Esophagus (tissue), 2 donors: ENCODE measurements around the gene IMMP2L. TPM values are rescaled to one million over a fixed set of nuclear protein-coding genes. Genes with fewer than 3 reads are reported as not detected.

ENCODE experiments used
- H3K27ac ChIP-seq, 2 donors: one replicate each; pipeline ENCODE4 v1.5.1; 2013; ENCODE audit warnings: low read depth in 2 of 2, mild to moderate bottlenecking in 2 of 2, inconsistent platforms in 1 of 2, low read length in 1 of 2, moderate library complexity in 1 of 2
- H3K27me3 ChIP-seq, 2 donors: one replicate each; pipeline ENCODE4 v1.6.1; 2013; ENCODE audit warnings: low read length in 2 of 2, control low read depth in 1 of 2, mild to moderate bottlenecking in 1 of 2; ENCODE audit not compliant: insufficient read depth in 2 of 2, control insufficient read depth in 1 of 2
- H3K36me3 ChIP-seq, 2 donors: one replicate each; pipeline ENCODE4 v1.6.1; 2013; ENCODE audit warnings: low read length in 1 of 2; ENCODE audit not compliant: control insufficient read depth in 2 of 2, insufficient read depth in 2 of 2
- H3K4me1 ChIP-seq, 2 donors: one replicate each; pipeline ENCODE4 v1.6.1; 2013; ENCODE audit warnings: low read length in 1 of 2; ENCODE audit not compliant: control insufficient read depth in 2 of 2, insufficient read depth in 2 of 2
- H3K4me3 ChIP-seq, 2 donors: one replicate each; pipeline ENCODE4 v1.5.1; 2013; ENCODE audit warnings: low read length in 2 of 2, mild to moderate bottlenecking in 2 of 2, low read depth in 1 of 2, moderate library complexity in 1 of 2
- H3K9me3 ChIP-seq, 2 donors: one replicate each; pipeline ENCODE4 v1.6.1; 2013; ENCODE audit warnings: mild to moderate bottlenecking in 2 of 2, low read depth in 1 of 2, low read length in 1 of 2, moderate library complexity in 1 of 2; ENCODE audit not compliant: control insufficient read depth in 2 of 2, insufficient read depth in 1 of 2
- WGBS, 2 donors: extraction: QIAGEN DNeasy Blood & Tissue Kit; methylation state at CpG; one replicate each; pipeline ENCODE4 v1.1.7; 2013; 5-methylcytosine and 5-hydroxymethylcytosine counted together
- polyA plus RNA-seq, 2 donors: library from polyadenylated mRNA; stranded (reverse); fragments of 200-250 nt; gene quantifications; one replicate each; pipeline ENCODE4 v1.2.3, GENCODE V29; 2013
- donor health status: healthy with polysubstance abuse.
- donor health status: Bipolar disorder and iron deficiency.

IMMP2L gene
- polyA plus RNA-seq, 2 donors = 6.5 to 14.5 TPM

GRCh38 chr7:110772615-110773014 is 789.7 kb downstream of the IMMP2L start:
- H3K27ac ChIP-seq = no peak overlapping the region
- 98% methylated on average over 3 of the region's 3 CpGs for WGBS, 2 donors
- no peak overlapping the region for H3K4me3 ChIP-seq
- H3K4me1 ChIP-seq = no peaks in the 10 kb centered on the region
- no peaks in the 10 kb centered on the region for H3K9me3 ChIP-seq
- H3K36me3 ChIP-seq = no peaks in the 10 kb centered on the region
- H3K27me3 ChIP-seq = no peaks in the 10 kb centered on the region

- H3K4me1 ChIP-seq = no peaks in the 10 kb centered on the region
- H3K27ac ChIP-seq = no peak overlapping the region
- no peaks in the 10 kb centered on the region for H3K9me3 ChIP-seq
- WGBS, 2 donors = 94 to 96% methylated on average over 3 of the region's 3 CpGs
- H3K27me3 ChIP-seq = no peaks in the 10 kb centered on the region
- no peaks in the 10 kb centered on the region for H3K36me3 ChIP-seq
- no peak overlapping the region for H3K4me3 ChIP-seq
These were observed 790.6 kb downstream of the IMMP2L start for GRCh38 chr7:110771717-110772116.

DNA sequence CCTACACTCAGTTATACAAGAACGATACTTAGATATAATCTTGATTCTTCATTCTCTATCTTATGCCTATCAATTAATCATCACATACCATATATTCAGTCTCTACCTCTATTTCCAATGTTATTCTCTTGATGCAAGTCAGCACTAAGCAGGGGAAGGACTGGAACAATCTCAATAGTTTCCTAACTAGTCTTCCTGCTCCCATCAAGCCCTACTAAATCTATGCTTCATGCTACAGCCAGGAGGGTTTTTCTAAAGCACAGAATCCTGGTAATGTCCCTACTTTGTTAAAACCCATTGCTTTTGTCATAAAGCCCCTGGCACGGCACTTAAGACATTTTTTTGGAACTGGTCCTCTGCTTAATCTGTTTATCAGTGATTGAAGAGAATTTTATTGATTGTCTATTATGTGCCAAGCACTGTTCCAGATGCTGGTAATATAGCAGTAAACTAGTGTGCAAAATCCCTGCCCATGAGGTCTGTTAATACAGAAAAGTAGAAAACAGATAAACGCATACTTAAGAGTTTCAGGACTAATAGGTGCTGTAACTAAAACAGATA is 794.7 kb downstream of the IMMP2L start:
- no peaks in the 10 kb centered on the region for H3K4me1 ChIP-seq
- WGBS, 2 donors = 76 to 84% methylated on average over 3 of the region's 3 CpGs
- H3K36me3 ChIP-seq = no peaks in the 10 kb centered on the region
- no peaks in the 10 kb centered on the region for H3K27me3 ChIP-seq
- no peak overlapping the region for H3K27ac ChIP-seq
- no peaks in the 10 kb centered on the region for H3K9me3 ChIP-seq
- H3K4me3 ChIP-seq = no peak overlapping the region

GRCh38 chr7:110766864-110767263 is 795.4 kb downstream of the IMMP2L start:
- Histone ChIP-seq H3K27me3 (no peaks in the 10 kb centered on the region), H3K36me3 (no peaks in the 10 kb centered on the region), H3K9me3 (no peaks in the 10 kb centered on the region), H3K27ac (no peak overlapping the region), H3K4me3 (no peak overlapping the region), H3K4me1 (no peaks in the 10 kb centered on the region)
- WGBS, 2 donors = 58 to 64% methylated on average over 2 of the region's 2 CpGs

DNA sequence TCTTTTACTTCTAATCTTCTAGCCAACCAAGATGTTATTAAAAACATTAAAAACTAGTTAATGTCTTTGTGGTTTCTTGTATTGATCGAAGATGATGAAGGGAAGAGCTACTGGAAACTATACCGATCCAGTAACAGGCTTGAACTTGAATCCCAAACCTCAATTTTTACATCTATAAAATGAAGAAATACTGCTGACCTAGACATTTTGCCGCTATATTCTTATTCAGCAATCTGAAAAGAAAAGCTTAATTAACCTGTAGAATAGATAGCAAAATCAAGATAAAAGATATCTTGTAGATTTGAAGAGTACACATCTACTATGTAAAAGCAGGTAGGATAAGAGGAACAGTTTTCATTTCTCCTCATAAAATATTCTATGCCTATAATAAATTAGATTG is 797.4 kb downstream of the IMMP2L start:
- no peaks in the 10 kb centered on the region for H3K27me3 ChIP-seq
- no peak overlapping the region for H3K4me3 ChIP-seq
- no peaks in the 10 kb centered on the region for H3K9me3 ChIP-seq
- H3K27ac ChIP-seq = no peak overlapping the region
- WGBS, 2 donors = 77 to 95% methylated on average over 3 of the region's 3 CpGs
- no peaks in the 10 kb centered on the region for H3K36me3 ChIP-seq
- H3K4me1 ChIP-seq = no peaks in the 10 kb centered on the region

DNA sequence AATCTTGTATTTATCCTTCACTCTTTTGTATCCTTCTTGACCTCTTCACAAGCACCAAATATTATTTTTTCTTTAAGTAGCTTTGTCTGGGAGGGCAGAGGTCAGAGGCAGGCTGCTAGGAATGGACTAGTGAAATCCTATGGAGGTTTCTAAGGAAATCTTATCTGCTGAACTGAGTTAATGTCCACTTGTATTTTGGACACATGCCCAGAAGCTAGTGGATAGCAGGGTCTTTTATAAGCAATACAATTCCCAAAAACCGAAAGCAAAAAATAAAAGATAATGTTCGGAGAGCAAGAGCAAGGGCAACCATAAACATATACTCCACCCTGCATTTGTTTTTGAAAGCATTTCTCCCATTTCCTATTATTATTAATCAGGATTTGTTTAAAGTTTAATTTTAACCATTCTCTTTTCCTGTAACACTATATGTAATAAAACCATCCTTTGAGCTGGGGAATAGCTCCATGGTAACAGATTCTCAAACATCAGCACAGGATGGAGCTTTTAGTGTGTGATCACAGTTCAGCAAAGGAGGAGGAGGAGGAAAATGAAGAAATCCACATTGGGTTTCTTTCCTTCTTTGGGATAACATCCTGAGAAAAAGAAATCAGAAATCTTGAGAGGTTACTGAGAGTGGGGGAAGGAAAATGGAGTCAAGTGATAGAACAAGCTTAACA is 799.6 kb downstream of the IMMP2L start:
- 67 to 73% methylated on average over 2 of the region's 2 CpGs for WGBS, 2 donors
- H3K27me3 ChIP-seq = no peaks in the 10 kb centered on the region
- no peaks in the 10 kb centered on the region for H3K36me3 ChIP-seq
- H3K9me3 ChIP-seq = no peaks in the 10 kb centered on the region
- H3K4me1 ChIP-seq = no peaks in the 10 kb centered on the region
- H3K4me3 ChIP-seq = no peak overlapping the region
- H3K27ac ChIP-seq = no peak overlapping the region

GRCh38 chr7:110760341-110760740 is 802.0 kb downstream of the IMMP2L start:
- H3K9me3 ChIP-seq = no peaks in the 10 kb centered on the region
- H3K27me3 ChIP-seq = no peaks in the 10 kb centered on the region
- H3K36me3 ChIP-seq = no peaks in the 10 kb centered on the region
- no peaks in the 10 kb centered on the region for H3K4me1 ChIP-seq
- no peak overlapping the region for H3K27ac ChIP-seq
- H3K4me3 ChIP-seq = no peak overlapping the region
- WGBS, 2 donors = 88 to 91% methylated on average over 2 of the region's 2 CpGs

DNA sequence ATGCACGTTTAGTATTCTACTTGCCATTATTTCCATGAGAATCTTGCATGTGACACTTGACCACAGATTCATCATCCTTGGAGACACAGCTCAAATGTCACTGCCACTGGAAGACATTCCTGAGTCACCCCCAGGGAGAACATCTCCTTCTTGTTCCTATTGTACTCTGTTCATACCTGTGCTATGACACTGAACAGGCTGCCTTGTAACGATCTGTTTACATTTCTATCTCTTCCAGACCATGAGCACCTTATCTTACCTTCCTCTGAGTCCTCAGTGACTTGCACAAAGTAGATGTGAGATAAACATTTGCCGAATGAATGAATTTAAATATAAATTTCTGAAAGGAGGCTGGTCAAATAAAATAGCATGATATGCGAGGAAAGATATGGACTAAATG is 803.2 kb downstream of the IMMP2L start:
- no peaks in the 10 kb centered on the region for H3K27me3 ChIP-seq
- no peaks in the 10 kb centered on the region for H3K4me1 ChIP-seq
- WGBS, 2 donors = 84 to 88% methylated on average over 4 of the region's 4 CpGs
- no peak overlapping the region for H3K4me3 ChIP-seq
- H3K27ac ChIP-seq = no peak overlapping the region
- no peaks in the 10 kb centered on the region for H3K9me3 ChIP-seq
- no peaks in the 10 kb centered on the region for H3K36me3 ChIP-seq

GRCh38 chr7:110754649-110755048 is 807.6 kb downstream of the IMMP2L start:
- Histone ChIP-seq H3K36me3 (no peaks in the 10 kb centered on the region), H3K4me1 (no peaks in the 10 kb centered on the region), H3K4me3 (no peak overlapping the region), H3K9me3 (no peaks in the 10 kb centered on the region), H3K27me3 (no peaks in the 10 kb centered on the region), H3K27ac (no peak overlapping the region)
- 90 to 91% methylated on average over 4 of the region's 4 CpGs for WGBS, 2 donors

GRCh38 chr7:110750931-110751605 is 811.2 kb downstream of the IMMP2L start:
- 64 to 72% methylated on average over 3 of the region's 3 CpGs for WGBS, 2 donors
- Histone ChIP-seq H3K4me3 (no peak overlapping the region), H3K27ac (no peak overlapping the region), H3K36me3 (no peaks in the 10 kb centered on the region), H3K9me3 (no peaks in the 10 kb centered on the region), H3K27me3 (no peaks in the 10 kb centered on the region), H3K4me1 (no peaks in the 10 kb centered on the region)
